ENCODE data around the gene RTN4RL1. TPM values are rescaled to one million over a fixed set of nuclear protein-coding genes. Genes with fewer than 3 reads are reported as not detected.

Gene RTN4RL1
- total and polyA plus RNA-seq, 2 of the 13 experiments (the other 11 are each of a cell fraction or from before 2014, with no cell fraction given), result 0.01 TPM; not detected in 1

DNA sequence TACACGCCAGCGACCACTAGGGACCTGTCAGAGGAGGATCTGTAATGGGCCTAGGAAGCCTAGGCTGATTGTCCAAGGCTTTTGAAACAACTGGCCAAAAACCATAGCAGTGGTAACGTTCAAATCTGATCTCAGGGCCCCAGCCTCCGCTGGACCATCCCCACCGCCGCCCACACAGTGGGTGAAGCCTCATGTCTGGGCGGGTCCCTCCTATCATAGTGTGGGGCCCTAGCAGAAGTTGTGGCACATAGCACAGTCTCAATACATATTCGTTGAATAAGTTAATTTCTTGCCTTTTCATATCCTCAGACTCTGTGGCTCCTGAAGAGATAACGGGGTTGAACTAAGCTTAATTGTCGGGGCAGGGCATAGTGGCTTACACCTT lies 5.6 kb upstream of the RTN4RL1 start (continued):
- TF ChIP-seq, protein P1, sequence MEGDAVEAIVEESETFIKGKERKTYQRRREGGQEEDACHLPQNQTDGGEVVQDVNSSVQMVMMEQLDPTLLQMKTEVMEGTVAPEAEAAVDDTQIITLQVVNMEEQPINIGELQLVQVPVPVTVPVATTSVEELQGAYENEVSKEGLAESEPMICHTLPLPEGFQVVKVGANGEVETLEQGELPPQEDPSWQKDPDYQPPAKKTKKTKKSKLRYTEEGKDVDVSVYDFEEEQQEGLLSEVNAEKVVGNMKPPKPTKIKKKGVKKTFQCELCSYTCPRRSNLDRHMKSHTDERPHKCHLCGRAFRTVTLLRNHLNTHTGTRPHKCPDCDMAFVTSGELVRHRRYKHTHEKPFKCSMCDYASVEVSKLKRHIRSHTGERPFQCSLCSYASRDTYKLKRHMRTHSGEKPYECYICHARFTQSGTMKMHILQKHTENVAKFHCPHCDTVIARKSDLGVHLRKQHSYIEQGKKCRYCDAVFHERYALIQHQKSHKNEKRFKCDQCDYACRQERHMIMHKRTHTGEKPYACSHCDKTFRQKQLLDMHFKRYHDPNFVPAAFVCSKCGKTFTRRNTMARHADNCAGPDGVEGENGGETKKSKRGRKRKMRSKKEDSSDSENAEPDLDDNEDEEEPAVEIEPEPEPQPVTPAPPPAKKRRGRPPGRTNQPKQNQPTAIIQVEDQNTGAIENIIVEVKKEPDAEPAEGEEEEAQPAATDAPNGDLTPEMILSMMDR (CRISPR knock-in tag; IDR thresholded peaks at IDR 0.05), result peak; percentile 80
- TF ChIP-seq PPARG (CRISPR knock-in tag; conservative IDR thresholded peaks at IDR 0.05), result 0 out of 2 replicates have a peak, but pooled peaks have one; percentile 14
- TF ChIP-seq, protein P2, sequence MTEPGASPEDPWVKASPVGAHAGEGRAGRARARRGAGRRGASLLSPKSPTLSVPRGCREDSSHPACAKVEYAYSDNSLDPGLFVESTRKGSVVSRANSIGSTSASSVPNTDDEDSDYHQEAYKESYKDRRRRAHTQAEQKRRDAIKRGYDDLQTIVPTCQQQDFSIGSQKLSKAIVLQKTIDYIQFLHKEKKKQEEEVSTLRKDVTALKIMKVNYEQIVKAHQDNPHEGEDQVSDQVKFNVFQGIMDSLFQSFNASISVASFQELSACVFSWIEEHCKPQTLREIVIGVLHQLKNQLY (CRISPR knock-in tag; IDR thresholded peaks at IDR 0.05), result no peak
- TF ChIP-seq NFE2L1 (CRISPR knock-in tag; IDR thresholded peaks at IDR 0.05; ENCODE audit: borderline replicate concordance), result no peak
- TF ChIP-seq ZNF331 (CRISPR knock-in tag; IDR thresholded peaks at IDR 0.05), result peak; percentile 16; the same call in 1 of the 2 replicates
- 0 out of 2 replicates have a peak, but pooled peaks have one; percentile 3 for TF ChIP-seq KMT2B (CRISPR knock-in tag; IDR thresholded peaks at IDR 0.05)
- TF ChIP-seq, protein P3, sequence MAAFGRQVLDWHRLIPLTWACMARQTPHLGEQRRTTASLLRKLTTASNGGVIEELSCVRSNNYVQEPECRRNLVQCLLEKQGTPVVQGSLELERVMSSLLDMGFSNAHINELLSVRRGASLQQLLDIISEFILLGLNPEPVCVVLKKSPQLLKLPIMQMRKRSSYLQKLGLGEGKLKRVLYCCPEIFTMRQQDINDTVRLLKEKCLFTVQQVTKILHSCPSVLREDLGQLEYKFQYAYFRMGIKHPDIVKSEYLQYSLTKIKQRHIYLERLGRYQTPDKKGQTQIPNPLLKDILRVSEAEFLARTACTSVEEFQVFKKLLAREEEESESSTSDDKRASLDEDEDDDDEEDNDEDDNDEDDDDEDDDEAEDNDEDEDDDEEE (CRISPR knock-in tag; IDR thresholded peaks at IDR 0.05), result 0 out of 2 replicates have a peak, but pooled peaks have one; percentile 58

All from HepG2 (cell line).